ENCODE results near the gene CDK17.

DNA sequence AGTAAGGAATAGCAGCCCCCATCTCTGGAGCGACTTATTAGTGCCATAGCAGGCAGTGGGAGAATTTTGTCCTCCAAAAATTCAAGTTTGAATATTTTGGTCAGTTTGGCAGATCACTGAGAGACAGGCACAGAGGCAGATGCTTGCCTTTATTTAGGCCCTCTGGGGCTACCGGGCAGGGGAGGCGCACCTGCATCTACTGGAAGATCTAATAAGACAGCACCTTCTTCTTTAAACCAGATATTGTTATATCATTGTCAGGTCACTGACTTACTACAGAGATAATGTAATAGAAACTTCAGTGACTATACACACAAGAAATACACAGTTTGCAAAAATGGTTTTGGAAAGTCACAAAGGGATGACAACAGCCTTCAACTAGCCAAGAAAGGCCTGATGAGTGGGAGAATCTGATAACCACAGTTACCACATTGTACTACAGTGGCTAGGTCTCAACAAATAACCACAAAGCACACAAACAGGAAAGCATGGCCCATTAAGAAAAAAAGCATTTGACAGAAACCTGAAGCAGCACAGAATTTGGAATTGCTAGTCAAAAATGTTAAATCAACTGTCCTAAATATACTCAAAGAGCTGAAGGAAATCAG, 56.8 kb downstream of the CDK17 start:
- TF ChIP-seq, protein P1, sequence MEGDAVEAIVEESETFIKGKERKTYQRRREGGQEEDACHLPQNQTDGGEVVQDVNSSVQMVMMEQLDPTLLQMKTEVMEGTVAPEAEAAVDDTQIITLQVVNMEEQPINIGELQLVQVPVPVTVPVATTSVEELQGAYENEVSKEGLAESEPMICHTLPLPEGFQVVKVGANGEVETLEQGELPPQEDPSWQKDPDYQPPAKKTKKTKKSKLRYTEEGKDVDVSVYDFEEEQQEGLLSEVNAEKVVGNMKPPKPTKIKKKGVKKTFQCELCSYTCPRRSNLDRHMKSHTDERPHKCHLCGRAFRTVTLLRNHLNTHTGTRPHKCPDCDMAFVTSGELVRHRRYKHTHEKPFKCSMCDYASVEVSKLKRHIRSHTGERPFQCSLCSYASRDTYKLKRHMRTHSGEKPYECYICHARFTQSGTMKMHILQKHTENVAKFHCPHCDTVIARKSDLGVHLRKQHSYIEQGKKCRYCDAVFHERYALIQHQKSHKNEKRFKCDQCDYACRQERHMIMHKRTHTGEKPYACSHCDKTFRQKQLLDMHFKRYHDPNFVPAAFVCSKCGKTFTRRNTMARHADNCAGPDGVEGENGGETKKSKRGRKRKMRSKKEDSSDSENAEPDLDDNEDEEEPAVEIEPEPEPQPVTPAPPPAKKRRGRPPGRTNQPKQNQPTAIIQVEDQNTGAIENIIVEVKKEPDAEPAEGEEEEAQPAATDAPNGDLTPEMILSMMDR (conservative IDR thresholded peaks at IDR 0.05; ENCODE audit: low read depth, low read length), result no peak
- no peak for TF ChIP-seq EZH2 (IDR thresholded peaks at IDR 0.05; ENCODE audit: low read length, unreplicated experiment)

Data from PC-3 (cell line).